GM18520 (cell line): ENCODE data around the gene STAC.
"Not testable (repeated sequence)": the region's sequence is repeated elsewhere in the genome, so short reads cannot be mapped to it uniquely, and the experiment has no call there.

Experiments used
- ATAC-seq: cut with Tn5 transposase; IDR thresholded peaks from one replicate; pipeline ENCODE4 v1.9.1; 2021; ENCODE audit not compliant: unreplicated experiment

STAC gene

DNA sequence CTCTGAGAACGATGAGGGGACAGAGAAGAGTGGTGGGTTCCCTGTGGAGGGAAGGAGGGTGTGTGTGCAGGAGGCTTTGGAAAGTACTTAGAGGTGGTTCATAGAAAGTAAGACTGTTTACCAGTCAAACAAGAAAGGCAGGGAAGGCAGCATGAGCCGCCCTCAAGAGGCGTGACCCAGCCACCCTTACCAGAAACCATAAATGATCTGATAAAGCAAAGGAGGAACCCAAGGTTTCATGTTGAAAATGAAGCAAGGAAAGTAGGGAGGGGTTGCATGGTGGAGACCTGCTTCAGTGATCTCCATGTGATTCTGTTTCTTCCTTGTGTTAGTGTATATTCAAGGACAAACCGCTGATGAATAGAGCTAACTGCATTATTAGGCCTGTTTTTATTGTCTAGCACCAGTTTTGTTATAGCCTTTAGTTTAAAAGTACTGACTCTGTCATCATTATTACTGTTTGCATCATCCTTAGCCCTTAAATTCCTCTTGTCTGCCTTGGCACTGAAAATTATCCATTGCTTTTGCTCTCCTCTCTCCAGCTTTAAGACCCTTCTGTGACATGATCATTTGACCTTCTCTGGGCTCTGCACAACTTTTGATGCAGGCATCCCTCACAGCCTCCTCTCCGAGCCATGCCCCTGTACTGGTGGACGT, 96.1 kb downstream of the STAC start:
- ATAC-seq, result no peak

DNA sequence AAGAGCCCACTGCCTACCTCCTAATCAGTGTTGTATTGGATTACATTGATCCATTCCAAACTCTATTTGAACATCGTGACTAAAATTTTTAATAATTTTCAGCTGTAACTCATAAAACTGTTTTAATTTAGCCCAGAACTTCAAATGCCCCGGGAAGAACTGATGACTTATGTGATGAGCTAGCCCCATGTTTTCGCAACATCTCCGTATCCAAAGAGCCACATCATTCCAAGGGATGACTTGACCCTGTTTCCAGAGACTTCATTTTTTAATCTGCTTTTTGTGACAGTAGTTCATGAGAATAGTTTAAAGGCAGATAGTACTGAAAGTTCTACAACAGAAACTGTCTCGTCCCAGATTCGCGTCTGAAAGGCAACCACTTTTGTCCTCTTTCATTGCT, 97.4 kb downstream of the STAC start:
- no peak for ATAC-seq

DNA sequence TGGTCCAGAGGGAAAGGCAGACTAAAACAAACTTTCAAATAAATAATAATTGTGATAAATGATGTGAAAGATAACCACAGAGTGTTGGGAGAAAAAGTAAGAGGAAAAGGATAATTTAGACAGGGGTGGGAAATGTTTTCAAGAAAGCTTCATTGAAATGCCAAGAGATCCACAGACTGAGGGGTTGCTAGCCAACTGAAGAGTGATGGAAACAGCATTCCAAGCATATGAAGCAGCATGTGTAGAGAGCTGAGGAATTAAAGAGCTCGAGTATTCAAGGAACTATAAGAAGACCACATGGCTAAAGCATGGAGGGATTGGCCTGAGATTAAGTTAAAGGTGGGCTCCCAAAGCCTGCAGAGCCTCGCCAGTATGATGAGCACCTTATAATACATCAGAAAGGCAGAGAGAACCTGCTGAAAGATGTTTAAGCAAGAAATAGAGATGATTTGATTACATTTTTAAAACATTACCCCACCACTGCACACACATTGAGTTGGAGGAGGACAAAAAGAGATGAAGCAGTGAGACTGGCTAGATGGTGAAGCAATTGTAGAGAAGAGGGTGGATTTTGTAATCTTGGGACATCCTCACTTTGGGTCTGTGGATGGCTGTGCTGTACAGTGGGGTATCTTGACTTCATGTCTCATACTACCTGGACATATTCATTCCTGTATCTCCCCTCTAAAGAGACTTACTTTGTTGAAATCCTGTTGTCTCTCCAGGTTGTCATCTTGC, 100.8 kb downstream of the STAC start:
- ATAC-seq, result no peak

DNA sequence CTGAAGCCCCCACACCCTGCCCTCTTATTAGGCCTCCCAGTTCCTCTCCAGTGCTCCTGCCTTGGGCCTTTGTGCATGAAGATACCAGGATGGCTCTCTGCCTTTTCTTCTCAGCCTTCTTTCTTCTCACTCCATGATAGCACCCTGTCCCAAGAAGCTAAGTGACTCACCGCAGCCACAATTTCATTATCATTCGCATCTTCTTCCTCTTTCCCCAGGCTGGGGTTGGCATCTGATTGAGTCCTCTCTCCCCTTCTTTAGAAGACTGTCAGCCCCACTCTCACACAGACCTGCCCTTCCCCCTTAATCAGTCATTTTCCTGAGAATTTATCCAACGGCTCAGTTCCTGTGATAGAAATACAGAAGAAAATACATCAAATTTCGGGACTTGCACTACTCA, 102.0 kb downstream of the STAC start:
- no peak for ATAC-seq

DNA sequence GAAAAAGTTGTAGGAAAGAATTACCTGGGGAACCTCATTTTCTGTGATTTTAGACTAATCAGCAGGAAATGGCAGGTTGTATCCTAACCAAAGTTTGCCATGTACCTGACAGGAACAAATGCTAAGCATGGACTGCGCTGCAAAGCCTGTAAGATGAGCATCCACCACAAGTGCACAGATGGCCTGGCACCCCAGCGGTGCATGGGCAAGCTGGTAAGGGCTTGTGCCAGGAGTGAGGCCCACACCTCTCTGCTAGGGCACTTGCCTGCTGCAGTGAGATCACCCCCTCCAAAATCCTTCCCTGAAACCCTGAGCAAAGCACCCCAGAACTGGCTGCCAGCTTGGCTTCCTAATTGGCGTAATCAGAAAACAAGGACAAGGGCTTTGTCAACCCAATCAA, 102.6 kb downstream of the STAC start:
- no peak for ATAC-seq

DNA sequence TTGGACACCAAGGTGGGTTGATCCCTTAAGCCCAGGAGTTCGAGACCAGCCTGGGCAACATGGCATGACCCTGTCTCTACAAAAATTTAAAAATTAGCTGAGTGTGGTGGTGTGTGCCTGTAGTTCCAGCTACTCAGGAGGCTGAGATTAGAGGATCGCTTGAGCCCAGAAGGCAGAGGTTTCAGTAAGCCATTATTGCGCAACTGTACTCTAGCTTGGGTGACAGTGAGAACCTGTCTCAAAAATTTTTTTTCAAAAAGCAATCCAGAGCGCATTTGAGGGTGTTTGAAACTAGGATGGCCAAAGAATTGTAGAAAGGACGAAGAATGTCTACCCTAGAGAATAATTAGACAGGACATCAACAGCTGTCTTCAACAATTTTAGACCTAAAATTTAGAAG, 103.4 kb downstream of the STAC start:
- no peak for ATAC-seq

DNA sequence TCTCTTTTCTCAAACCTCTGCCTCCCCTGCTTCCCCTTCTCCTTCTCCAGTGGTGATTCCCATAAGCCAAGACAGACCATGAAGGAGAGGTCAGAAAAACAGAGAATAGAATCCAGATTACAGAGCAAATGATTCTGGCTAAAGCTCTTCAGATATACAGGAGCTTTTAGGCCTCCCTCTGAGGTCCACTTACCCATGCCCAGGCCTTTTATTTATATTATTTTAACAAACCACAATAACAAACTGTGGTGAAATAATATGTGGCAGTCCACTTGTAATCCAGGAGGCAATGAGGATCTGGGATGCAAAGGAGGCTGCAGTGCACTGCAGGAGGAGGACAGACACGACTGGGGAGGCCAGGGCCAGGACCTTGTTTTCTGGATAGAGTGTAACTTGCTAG, 104.1 kb downstream of the STAC start:
- ATAC-seq, result no peak

DNA sequence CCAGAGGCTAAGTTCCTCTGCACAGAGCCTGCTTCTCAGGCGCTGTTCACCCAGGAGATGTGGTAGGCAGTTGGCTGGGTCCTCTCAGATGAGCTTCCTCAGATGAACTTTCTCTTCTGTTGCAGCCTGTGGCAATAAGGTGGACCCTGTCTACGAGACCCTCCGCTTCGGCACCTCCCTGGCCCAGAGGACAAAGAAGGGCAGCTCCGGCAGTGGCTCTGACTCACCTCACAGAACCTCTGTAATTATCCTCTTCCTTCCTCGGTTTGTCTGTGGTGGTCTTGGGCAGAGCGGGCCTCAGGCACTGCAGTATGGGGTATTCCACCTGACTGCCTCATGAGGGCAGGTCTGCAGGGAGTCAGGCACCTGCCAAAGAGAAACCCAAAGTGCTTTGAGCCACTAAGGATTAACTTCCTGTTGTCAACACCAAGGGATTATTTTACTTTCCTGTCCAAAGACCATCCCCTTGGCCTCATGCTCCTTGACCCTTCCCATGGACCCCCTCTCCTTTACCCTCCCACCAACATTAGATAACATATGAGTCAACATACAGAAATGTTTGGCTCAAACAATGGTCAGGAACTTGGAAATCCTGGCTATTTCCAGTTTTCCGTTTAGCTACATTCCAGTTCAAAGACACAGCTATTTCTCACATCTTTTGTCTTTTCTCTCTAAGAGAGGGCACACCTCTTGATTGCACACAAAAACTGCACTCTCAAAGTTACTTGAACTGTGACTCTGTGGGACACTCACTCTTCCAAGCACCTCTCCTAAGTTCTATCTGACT, 105.9 kb downstream of the STAC start:
- no peak for ATAC-seq

DNA sequence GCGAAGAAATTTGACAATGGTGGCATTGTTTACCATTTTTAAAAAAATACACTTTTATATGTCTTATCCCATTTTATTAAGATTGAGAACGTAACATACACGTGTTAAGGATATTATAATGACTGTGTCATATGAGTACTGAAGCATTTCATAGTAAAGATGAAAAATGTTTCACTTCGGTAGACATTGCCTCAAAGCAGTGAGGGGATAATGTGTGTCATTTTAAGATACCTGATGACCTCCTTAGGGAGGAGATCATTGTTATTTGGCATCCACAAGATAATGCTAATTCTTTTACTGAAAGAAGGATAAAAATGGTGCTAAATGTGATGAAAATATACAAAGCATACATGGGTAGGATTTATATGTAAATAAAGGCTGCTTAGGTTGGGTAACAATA, 107.3 kb downstream of the STAC start:
- no peak for ATAC-seq

DNA sequence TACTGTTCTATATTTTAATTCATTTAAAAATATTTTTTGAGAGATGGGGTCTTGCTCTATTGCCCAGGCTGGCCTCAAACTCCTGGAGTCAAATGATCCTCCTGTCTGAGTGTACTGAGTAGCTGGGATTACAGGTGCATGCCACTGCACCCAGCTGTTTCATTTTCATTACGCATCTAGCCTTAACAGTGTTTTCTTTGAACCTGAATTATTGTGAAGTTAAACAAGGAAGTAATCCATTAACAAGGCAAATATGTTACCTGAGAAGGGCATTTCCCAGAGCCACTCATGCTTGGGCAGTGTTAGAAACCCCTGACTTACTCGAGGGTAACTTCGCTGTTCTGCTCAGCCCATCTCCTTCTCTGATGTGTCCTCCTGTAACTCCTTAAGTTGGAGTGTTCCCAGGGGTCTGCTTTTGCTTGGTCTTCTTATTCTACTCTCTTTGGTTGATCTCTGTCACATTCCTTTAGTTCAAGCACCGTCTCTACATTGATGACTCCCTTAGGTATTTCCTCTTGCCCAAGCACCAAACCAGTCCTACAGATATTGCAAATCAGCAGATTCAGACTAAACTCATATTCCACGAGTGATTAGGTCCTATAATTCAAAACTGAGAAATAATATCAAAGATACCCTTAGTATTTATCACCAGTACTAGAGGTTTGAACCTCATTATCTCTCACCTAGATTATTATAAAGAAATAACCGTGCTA, 107.9 kb downstream of the STAC start:
- ATAC-seq, result no peak

DNA sequence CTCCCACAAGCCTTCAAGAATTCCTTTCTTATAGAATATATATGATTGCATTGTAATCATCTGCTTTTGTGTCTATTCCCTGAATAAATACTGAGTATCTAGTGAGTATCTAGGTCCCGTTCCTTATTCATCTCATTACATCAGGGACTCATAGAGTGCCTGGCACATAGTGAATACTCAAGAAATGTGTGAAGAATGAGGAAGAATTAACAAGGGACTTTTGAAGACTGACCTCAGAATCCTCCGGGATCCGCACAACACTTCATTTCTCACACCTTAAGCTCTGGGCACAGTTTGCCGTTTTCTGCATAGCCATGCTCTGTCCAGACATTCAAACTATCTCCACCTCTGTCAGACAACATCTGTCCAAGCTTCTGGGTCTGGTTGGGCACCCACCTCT, 108.8 kb downstream of the STAC start:
- no peak for ATAC-seq

DNA sequence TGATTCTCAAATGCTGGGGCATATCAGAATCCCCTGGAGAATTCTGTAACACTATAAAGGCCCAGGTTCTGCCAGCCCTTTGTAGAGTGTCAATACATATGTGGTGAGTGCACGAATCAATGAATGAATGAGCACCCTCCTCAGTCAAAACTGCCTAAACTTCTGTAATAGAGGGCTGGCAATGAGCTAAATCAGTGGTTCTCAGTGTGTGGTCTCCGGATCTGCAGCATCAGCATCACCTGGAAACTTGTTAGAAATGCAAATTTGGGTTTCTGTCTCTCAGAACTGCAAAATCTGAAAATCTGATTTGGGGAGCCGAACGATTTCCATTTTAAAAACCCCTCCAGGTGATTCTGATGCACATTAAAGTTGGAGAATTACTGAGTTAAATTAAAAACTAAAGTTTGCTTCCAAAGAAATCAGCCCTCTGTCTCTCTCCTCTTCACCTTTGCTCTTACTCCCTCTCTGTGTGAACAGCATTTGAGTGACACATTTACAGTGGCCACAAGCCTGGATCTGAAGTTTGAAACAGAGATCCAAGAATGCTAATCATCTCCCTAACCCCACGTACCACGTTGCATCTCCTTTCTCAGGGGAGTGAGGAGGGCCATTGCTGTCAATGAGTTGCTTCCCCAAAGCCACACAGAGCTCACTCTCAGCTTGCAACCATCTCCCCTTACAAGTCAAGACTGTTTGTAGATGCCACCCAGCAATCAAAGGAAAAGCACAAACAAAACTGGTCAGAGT, 109.5 kb downstream of the STAC start:
- no peak for ATAC-seq

DNA sequence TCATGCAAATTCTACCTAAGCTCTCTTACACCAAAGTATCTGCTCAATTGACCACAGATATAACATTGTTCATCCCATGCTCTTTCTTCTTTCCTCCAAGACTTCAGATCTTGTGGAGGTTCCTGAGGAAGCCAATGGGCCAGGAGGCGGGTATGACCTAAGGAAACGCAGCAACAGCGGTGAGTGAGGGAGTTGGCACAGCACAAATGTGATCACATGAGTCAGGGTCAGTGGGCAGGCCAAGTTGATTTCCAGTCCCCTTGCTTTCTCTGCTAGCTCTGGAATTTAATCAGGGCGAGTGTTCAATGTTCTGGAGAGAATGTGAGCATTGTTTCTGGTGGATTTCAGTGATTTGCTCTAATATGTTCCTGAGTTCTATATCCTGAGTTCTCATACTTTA, 112.7 kb downstream of the STAC start:
- no peak for ATAC-seq

DNA sequence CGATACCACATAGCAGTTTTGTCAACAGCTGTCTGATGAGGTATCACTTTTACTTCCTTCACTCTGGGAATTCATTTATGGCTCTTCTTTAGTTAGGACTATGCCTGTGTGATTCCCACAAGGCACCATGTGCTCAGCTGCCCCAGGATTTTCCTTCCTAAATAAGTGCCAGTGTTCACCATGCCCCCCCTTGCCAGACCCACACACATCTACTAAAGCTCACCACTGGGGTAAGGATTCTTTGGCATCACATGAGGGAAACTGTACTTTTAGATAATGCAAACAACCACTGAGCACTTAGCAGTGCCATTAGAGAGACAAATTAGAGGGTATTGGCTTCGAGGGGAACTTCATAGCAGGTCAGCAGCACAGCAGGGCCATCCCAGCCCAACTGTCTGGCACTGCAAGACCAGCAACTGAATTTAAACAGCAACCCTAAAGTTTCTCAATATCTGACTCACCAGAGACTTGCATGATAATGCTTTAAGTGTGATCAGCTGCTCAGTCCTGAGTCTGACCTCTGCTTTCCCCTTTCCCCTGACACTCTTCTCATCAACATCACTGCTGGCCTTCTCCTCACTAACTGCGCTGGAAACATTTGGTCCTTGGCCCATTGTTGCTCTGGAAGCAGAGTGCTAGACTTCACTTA, 114.3 kb downstream of the STAC start:
- no peak for ATAC-seq

DNA sequence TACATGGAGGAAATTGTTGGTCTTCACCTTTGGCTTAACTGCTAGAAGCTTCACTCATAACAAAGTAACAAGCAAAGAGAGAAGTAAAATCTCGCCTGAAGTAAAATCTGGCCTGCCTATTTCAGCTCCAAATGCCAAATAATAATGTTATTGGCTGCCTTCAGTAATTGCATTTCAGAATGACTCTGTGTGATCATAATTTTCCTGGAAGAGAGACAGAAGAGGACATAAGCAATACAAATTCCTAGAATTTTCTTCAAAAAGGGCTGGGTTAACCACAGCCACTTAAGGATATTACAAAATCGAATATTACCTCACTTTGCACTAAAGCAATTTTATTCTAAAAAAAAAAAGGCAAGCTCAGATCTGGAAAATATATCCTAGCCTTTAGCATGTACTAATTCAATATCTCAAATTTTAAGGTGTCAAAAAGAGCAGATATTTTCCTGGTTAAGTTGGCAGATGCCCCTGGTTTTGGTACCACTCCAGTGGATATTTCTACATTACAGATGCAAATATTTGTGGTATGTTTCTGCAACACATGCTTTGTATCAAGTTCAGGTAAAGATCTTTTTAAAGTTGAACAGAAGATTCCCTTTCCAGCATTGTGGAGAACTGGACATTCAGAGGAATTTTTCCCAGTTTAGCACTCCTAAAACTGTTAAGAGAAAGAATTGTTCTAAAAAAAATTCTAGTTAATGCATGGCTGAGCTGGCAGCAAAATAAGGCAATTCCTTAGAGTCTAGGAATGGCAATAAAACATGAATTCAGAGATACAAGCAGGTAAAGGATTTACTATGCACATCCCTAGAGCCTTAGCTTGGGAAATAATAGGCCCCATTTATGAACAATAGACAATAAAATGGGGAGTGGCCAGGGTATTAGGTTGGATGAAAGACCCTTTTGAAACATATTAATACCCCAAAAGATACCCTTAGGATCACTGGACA, 116.7 kb downstream of the STAC start:
- ATAC-seq, result no peak

DNA sequence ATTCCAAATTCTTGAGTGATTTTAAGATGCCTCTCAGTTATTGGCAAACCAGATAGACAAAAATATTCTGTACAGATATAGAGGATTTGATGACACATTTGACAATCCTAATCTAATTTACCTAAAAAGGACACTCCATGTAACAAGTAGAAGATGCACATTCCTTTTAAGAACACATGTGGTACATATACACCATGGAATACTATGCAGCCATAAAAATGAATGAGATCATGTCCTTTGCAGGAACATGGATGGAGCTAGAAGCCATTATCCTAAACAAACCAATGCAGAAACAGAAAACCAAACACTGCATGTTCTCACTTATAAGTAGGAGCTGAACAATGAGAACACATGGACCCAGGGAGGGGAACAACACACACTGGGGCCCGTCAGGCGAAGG, 119.7 kb downstream of the STAC start:
- ATAC-seq, result not testable (repeated sequence)

DNA sequence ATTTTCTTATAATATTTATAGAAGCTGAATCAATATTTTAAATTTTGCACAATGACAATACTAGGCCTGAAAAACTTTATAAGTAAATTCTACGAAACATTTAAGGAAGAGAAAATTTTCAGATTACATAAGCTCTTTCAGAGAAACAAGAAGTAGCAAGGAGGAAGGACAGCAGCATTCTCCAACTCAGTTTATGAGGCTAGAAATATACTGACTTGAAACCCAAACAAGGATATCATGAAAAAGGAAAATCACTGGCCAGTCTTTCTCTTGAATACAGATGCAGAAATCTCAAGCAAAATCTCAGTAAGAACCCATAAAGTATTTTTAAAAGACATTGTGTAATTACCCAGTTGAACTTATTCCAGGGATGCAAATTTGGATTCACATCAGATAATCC, 121.3 kb downstream of the STAC start:
- ATAC-seq, result no peak

DNA sequence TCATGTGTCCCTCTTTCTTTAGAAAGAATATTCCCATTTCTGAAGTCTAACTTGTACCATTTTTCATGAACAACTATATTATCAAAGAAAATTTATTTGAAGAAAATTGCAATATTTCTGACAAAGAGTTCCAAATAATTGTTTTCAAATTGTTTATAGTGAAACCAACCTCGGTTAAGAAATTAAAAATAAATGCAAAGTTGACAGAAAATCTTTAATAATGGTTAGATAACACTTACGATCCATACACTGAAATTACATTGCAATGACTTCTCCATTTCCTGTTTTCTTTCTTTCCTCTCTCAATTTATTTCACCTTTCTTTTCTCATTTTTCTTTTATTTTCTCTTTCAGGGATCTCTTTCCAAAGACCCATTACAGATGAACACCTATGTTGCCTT, 125.1 kb downstream of the STAC start:
- ATAC-seq, result no peak

DNA sequence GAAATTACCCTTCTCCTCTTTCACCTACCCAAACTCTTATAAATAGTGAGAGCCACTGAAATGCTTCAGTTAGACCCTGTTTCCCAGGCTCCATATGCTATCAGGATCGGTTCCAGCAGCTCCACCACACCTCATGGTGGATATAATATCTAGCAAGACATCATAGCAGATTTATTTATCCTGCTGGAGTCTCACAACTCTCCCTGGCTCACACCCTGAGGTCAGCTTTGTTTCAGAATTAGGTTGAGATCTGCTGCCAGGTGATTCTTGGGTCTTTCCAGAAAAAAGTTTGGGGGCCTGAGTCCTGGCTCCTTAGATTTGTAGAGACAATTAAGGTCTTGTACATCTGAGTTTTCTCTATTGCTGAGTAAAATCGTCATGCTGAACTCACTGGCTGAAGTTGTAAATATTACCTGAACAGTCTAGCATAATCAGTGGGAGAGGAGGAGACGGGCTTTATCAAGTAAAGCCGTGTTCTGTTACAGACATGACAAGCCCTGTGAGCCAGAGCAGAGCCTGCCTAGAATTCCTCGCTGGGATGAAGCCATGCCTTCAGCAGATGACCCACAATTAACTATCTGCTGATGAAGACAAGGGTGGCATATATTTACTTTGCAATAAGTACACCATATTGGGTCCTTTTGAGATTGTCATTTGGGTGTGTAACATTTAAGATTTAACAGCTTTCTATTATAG, 131.6 kb downstream of the STAC start:
- no peak for ATAC-seq
